GM12892 (cell line): ENCODE results near the gene PRDM12.

Experiments used
- POLR2A ChIP-seq: IDR thresholded peaks from 2 replicates; pipeline ENCODE4 v1.6.1; 2011; ENCODE audit warnings: low read depth, low read length, control low read depth
- POLR2AphosphoS5 ChIP-seq: IDR thresholded peaks from 2 replicates; pipeline ENCODE4 v1.6.1; 2011; ENCODE audit warnings: low read depth, low read length, control low read depth

DNA sequence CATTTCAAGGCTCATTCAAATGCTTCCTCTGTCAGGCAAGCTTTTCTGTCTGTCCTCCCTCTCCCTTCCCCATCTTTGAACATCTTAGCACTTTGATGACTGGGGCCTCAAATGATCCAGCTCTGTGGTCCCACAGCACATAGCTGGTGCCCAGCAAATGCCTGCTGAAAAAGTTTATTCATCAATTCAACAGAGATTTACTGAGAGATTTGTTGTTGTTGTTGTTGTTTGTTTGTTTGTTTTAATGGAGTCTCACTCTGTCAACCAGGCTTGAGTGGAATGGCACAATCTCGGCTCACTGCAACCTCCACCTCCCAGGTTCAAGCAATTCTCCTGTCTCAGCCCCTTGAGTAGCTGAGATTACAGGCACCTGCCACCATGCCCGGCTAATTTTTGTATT lies 23.2 kb downstream of the PRDM12 start:
- TF ChIP-seq POLR2A (no peak), POLR2AphosphoS5 (no peak)
